Tibial artery (tissue), 4 donors: ENCODE data around the gene GGA2.

Experiments
- DNase-seq, 2 donors: peaks; one replicate each; pipeline ENCODE4 v3.0.0-alpha.2; 2019
- H3K27ac ChIP-seq, 2 donors: fragments of 200-600 bp; sonication (generic) in 1 of 2; 1 replicate in 1 of 2; 2 replicates in 1 of 2; pipeline ENCODE4 v1.5.1; 2018 to 2019; ENCODE audit warnings: mild to moderate bottlenecking in 1 of 2
- H3K27me3 ChIP-seq, 2 donors: fragments of 200-600 bp; sonication (generic) in 1 of 2; one replicate each; pipeline versions ENCODE4 v1.5.1 to v1.6.0; 2016 to 2019
- H3K36me3 ChIP-seq, 3 donors: fragments of 200-600 bp; sonication (generic) in 2 of 3; one replicate each; pipeline ENCODE4 v1.5.1; 2016 to 2019; ENCODE audit warnings: mild to moderate bottlenecking in 2 of 3
- H3K4me1 ChIP-seq, 4 donors: fragments of 200-600 bp; sonication (generic) in 2 of 4; 1 replicate in 3 of 4; 2 replicates in 1 of 4; pipeline ENCODE4 v1.5.1; 2016 to 2019
- H3K4me3 ChIP-seq, 2 donors: fragments of 200-600 bp; sonication (generic) in 1 of 2; 1 replicate in 1 of 2; 2 replicates in 1 of 2; pipeline ENCODE4 v1.5.1; 2018 to 2019; ENCODE audit warnings: mild to moderate bottlenecking in 2 of 2
- H3K9me3 ChIP-seq, 3 donors: fragments of 200-600 bp; sonication (generic) in 1 of 3; one replicate each; pipeline ENCODE4 v1.5.1; 2016 to 2019
- CTCF ChIP-seq, 2 experiments: fragments of 200-600 bp in 1 of 2; fragments of 450-650 bp in 1 of 2; IDR thresholded peaks; one replicate each; pipeline ENCODE4 v1.5.1; 2017 to 2019; ENCODE audit warnings: antibody characterized with exemption in 2 of 2, mild to moderate bottlenecking in 1 of 2, moderate library complexity in 1 of 2
- intact Hi-C: fragments of 100-400 bp; cut with DNase I; formaldehyde crosslinking; loops from one replicate; pipeline ENCODE4 v1.15.0; 2023; ENCODE audit warnings: low total_unique reads

The GGA2 gene

GRCh38 chr16:23496821-23497542, 13.3 kb downstream of the GGA2 start:
- peaks cover 0 to 28% (median 2%) of the 10 kb centered on the region in 4 donors for H3K4me1 ChIP-seq

GRCh38 chr16:23495671-23496070, 14.6 kb downstream of the GGA2 start:
- Histone ChIP-seq H3K27ac (no peak overlapping the region), H3K9me3 (no peaks in the 10 kb centered on the region), H3K27me3 (no peaks in the 10 kb centered on the region), H3K4me3 (no peak overlapping the region), H3K4me1 (peaks cover 0 to 28% (median 2%) of the 10 kb centered on the region in 4 donors), H3K36me3 (peaks cover 37 to 49% (median 48%) of the 10 kb centered on the region in 3 donors)
- DNase-seq, result no peak
- no peak for TF ChIP-seq CTCF (IDR thresholded peaks at IDR 0.05)
- intact Hi-C loops, result no loop called here

More at GRCh38 chr16:23496821-23497542, 13.3 kb downstream of the GGA2 start:
- Histone ChIP-seq H3K4me3 (no peak overlapping the region), H3K27ac (no peak overlapping the region), H3K36me3 (peaks cover 24 to 40% (median 38%) of the 10 kb centered on the region in 3 donors), H3K9me3 (no peaks in the 10 kb centered on the region), H3K27me3 (no peaks in the 10 kb centered on the region)
- DNase-seq, result peak in 1 of 2 donors; percentile 36
- TF ChIP-seq CTCF (IDR thresholded peaks at IDR 0.05), result no peak
- intact Hi-C loops, result no loop called here

GRCh38 chr16:23494188-23494587, 16.1 kb downstream of the GGA2 start:
- no peak overlapping the region for H3K27ac ChIP-seq
- H3K4me1 ChIP-seq, result peaks cover 0 to 28% (median 2%) of the 10 kb centered on the region in 4 donors
- DNase-seq, result no peak
- H3K36me3 ChIP-seq, result peaks cover 52 to 64% (median 63%) of the 10 kb centered on the region in 3 donors
- no peaks in the 10 kb centered on the region for H3K27me3 ChIP-seq
- H3K4me3 ChIP-seq, result no peak overlapping the region
- TF ChIP-seq CTCF (IDR thresholded peaks at IDR 0.05), result no peak
- no peaks in the 10 kb centered on the region for H3K9me3 ChIP-seq
- intact Hi-C loops, result no loop called here

GRCh38 chr16:23491490-23492391, 18.6 kb downstream of the GGA2 start:
- Histone ChIP-seq H3K36me3 (peaks cover 75 to 88% (median 87%) of the 10 kb centered on the region in 3 donors), H3K27me3 (no peaks in the 10 kb centered on the region), H3K4me1 (peaks cover 0 to 28% (median 0%) of the 10 kb centered on the region in 4 donors), H3K9me3 (no peaks in the 10 kb centered on the region), H3K4me3 (no peak overlapping the region), H3K27ac (no peak overlapping the region)
- TF ChIP-seq CTCF (IDR thresholded peaks at IDR 0.05), result no peak
- DNase-seq, result no peak
- intact Hi-C loops, result no loop called here

- DNase-seq, result no peak
- Histone ChIP-seq H3K9me3 (no peaks in the 10 kb centered on the region), H3K27me3 (no peaks in the 10 kb centered on the region), H3K27ac (no peak overlapping the region), H3K36me3 (peaks cover 85 to 98% (median 97%) of the 10 kb centered on the region in 3 donors), H3K4me3 (no peak overlapping the region), H3K4me1 (no peaks in the 10 kb centered on the region)
- no peak for TF ChIP-seq CTCF (IDR thresholded peaks at IDR 0.05)
- intact Hi-C loops, result no loop called here
Measured at GRCh38 chr16:23486480-23486879, 23.8 kb downstream of the GGA2 start.
